Activated CD4-positive, alpha-beta T cell treated with anti-CD3 and anti-CD28 coated beads for 24 hours (primary cell): ENCODE data around the gene CHMP3.

Experiments used
- DNase-seq, 2 donors: peaks; one replicate each; pipeline ENCODE4 v3.0.0-alpha.2; 2020; ENCODE audit warnings: low read depth in 2 of 2

The CHMP3 gene

DNA sequence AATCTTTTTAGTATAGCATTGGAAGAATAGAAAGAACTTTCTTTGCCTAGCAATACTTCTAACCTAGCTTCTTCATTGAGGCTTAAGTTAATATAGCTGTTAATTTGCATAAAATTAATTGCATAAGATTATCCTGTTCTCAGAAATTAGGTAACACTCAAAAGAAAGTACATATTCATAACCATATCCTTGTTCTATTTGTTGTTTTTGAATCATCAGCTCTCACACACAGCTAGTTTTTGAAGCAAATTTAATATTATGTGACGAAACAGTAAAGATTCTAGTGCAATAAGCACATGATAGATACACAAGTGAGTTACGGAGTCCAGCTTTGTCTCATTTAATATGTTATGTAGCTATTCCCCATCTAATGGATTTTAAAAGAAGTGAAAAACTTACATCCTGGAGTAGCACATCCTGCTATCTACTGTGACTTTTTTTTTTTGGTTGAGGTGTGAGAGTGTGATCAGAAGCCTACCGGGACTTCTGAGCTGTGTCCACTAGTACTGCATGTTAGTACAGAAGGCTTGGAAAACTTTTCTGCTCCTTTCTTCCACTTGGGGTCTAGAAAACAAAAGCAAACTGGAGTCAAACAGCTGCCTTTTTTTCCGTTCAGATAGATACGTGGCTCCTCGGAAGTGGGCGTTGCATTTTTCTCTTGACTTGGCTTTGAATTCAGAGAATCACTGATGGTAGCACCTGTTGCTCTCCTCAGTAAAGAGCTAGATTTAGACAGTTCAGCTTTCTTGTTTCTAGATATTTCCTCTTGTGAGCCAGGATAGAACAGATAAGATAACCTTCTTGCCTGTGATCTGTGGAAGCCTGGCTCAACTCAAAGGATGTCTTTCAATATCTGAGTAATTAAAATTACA is 94.8 kb downstream of the CHMP3 start:
- no peak for DNase-seq

DNA sequence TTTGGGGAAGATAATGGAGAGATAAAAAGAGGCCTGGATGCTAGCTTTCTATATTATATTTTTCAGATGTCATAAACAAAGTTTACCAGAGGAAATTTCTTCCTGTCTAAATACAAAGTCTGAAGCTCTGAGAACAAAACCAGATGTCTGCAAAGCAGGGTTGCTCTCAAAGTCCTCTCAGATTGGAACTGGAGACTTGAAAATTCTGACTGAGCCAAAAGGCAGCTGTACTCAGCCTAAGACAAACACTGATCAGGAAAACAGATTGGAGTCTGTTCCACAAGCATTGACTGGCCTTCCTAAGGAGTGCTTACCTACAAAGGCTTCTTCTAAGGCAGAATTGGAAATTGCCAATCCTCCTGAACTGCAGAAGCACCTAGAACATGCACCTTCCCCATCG is 96.9 kb downstream of the CHMP3 start:
- DNase-seq, result no peak

DNA sequence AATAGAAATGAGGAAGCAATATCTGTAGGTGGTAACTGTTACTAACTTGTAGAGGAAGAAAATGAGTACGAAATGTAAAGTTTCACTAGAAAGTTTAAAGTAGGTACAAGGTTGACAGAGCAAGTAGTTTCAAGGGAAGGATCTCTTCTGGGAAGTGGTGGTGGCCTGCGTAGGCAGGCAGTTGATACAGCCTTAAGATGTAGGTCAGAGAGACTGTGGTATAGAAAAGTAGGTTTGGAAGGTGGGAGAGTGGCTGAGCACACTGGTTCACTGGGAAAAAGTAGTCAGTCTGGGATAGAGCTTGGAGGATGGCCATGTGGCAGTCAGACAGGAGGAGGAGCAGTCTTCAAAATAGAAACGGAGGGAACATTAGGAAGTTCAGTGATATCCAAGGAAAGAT is 98.6 kb downstream of the CHMP3 start:
- no peak for DNase-seq

DNA sequence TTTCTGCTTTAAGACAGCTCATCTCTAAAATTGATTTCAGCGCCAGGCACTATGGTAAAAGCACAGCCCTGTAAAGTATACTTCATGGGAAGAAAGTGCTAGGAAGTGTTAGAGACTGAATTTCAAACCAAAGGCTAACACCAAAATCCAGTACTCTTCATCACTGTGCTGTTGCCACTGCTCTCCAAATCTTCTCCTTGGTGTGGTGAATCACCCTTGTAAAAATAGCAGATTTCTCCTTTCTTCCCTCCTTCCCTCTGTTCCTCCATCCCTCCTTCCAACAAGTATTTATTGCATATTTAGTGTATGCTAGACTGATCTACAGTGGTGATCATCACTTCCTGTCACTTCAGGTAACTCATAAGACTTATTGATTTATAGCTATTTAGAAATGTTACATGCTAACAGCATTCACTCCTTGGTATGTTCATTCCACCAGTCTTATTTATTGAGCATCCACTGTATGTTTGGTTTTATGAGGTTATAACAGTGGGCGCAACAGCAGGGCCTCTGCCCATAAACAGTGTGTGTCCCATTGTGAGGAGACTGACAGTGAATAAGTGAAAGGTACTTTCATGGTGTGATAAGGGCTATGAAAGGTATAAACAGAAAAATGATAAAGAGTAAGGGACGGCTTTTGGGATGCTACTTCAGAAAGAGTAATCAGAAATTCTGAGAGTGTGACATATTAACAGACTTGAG is 102.0 kb downstream of the CHMP3 start:
- no peak for DNase-seq

DNA sequence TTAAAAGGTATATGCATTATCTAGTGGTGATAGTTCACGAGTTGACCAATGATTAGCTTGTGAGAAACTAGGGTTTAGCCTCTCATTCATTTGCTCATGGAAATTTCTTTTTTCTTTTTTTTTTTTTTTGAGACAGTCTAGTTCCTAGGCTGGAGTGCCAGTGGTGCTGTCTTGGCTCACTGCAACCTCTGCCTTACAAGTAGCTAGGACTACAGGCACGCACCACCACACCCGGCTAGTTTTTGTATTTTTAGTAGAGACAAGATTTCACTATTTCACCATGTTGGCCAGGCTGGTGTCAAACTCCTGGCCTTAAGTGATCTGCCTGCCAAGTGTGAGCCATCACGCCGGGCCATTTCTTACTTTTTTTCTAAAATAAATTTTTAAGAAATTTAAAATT is 108.1 kb downstream of the CHMP3 start:
- DNase-seq, result no peak

DNA sequence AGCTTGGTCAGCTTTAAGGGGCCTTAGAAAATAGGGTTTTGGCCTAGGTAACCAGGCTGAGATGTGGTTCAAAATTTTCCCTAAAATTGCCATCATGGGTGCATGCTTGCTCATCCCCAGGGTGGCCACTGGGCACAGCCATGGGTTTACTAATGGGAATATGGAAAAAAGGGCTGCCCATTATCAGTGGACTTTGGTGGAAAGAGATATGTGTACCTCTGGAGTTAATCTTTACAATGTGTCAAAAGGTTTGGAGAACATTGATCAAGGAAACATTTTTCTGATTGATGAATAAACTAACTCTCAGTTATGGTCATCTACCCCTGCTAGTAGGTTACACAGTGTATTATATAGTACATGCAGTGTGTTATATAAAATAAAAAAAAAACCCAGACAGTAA is 109.0 kb downstream of the CHMP3 start:
- DNase-seq, result no peak

DNA sequence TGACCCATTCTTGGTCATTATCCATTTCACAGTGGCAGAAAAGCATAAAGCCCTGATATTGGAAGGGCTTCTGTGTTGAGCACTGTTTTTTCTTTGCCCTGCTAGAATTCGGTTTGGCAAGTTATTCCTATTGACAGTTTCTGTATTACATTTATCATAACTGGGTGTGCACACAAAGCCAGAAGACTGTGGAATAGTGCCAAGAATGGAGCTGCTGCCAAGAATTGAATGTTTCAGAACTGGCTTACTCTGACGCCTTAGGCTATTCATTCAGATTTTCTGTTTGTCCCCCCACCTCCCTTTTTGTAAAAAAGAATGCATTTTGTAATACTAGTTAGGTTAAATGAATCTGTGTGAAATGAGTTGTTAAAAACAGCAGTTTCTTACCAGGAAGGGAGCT is 109.4 kb downstream of the CHMP3 start:
- DNase-seq, result no peak
